HG03575 (cell line): ENCODE results near the gene OR51B4.
"Not testable (repeated sequence)": the region's sequence is repeated elsewhere in the genome, so short reads cannot be mapped to it uniquely, and the experiment has no call there.

ENCODE experiments used
- ATAC-seq: cut with Tn5 transposase; IDR thresholded peaks from one replicate; pipeline ENCODE4 v1.9.1; 2021; ENCODE audit not compliant: unreplicated experiment, insufficient number of reproducible peaks, low FRiP score; ENCODE audit errors: extremely low read depth

Gene OR51B4, protein sequence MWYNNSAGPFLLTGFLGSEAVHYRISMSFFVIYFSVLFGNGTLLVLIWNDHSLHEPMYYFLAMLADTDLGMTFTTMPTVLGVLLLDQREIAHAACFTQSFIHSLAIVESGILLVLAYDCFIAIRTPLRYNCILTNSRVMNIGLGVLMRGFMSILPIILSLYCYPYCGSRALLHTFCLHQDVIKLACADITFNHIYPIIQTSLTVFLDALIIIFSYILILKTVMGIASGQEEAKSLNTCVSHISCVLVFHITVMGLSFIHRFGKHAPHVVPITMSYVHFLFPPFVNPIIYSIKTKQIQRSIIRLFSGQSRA

DNA sequence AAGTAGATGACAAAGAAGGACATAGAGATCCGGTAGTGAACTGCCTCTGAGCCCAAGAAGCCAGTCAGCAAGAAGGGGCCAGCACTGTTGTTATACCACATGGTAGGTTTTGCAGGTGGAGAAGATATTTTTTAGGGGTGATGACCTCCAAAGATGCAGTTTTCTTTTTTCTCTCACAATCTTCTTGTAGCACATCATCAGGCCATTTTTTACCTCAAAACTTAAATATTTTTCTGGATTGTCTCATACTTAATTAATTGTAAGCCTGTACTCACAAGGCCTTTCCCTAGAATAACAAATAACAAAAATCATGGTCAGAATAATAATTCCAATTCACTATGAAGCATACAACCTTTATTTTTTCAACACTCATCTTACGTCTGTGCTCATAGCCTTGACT lies at the start of gene OR51B4:
OR51B4 (minus strand) TSS at position 101 of the 400 bp plus-strand sequence; CDS start at position 101, 0 bp downstream.
- no peak for ATAC-seq

DNA sequence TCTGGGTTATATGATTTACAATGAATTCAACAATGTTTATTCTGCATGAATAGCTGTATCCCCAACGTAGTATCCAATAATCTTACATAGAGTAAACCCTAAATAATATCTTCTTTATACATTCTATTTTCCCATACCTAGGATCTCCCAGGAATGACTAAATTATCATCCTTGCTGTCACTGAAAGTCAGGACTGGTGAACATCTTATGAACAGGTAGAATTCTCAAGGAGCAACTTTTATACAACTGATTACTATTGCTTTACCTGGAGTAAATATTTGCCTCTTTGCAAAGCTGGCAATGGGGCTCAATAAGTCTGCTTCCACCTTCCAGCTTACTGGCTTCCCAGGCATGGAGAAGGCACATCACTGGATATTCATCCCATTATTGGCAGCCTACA lies 49.5 kb upstream of the OR51B4 start, which contains the start of gene OR51B6:
OR51B6 (plus strand) TSS at position 301 of the 400 bp plus-strand sequence; CDS start at position 301, 0 bp downstream.
- ATAC-seq = no peak

DNA sequence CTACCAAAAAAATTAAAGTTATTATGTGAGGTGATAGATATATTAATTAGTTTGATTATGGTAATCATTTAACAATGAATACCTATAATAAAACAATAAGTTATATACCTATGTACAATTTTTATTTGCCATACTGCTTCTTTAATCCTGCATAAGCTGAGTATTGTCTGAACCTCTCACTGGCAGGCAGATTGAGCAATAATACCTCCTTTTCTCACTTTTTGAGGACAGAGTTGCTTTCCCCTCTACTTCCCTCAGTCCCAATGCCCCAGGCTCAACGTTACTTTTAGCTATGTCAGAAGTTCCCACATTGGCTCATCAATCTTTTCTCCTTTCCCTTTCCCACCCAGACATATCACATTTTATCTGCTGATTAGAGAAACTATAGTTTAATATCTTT lies 47.8 kb upstream of the OR51B4 start:
- ATAC-seq = no peak

DNA sequence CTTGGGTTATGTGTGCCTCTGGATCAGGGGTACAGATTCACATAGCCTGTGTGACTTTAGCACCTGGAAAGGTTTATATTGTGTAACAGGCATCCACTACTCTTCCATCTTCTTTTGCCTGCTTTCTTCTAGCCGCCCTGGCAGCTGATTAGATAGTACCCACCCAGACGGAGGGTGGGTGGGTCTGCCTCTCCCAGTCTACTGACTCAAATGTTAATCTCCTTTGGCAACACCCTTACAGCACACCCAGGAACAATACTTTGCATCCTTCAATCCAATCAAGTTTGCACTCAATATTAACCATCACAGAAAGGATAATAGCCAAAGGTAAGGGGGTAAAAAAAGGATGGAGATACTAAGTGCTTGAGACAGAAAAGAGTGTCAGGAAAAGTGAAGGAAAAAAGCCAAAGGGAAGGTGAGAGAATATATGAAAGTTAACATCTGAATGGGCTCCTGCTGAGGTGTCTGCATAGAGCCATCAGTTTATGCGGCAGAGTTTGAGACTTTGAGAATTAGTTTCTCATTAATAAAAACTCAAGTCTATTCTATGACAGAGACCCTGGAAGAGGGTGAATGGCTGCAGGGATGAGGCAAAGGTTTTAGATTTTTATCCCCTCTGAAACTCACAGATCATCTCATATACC lies 46.9 kb upstream of the OR51B4 start:
- ATAC-seq = no peak

DNA sequence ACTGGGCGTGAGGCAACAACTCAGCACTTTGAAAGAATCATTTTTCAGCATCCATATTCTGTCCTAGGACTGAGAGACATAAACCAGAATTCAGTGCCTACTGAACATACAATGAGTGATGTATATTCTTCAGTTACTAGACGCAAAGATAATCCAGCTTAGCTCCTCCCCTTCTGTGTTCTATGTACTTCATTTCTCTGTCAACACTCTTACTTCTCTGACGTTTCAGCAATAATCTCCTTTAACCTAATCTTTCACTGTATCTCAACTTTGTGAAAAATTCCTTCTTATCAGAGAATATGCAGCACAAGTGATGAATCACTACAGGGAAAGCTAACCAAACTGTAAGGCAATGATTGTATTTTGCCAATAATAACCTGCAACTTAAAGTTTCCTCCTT lies 44.1 kb upstream of the OR51B4 start:
- no peak for ATAC-seq

DNA sequence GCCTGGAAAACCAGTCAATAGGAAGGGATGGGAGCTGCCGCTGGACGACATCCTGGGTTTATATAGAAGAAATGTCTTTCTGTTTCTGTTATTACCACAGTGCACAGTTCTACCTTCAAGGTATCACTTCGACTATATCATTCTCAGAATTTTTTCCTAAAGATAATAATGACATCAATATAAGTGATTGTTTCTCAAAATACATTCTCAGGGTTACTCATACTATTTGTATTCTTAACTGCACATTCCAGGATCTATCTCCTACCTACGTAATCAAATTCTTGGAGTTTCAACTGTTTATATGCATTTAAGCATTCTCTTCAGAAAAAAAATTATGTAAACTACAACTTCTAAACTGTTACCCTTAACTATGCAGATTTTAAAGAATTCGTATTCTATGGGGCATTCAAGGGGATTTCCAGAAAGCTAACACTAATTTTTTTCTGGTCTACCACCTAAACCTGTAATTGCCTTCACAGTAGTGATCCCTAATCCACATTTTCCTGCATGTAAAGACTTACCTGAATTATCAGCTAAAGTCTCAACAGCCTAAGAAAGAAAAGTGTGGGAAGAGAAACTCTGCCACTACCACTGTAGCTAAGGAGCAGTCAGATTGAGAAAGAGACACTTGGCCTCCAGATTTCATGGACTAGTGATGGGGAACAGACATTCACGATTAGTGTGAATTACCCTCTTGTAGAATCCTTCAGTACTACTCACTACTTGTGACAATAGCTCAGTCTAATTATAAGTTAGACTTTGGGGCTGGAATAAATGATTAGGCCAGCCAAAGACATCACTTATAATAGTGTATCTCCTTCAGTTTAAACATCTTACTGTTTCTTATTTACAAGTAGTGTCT lies 42.0 kb upstream of the OR51B4 start, which contains the start of gene OR51B5:
OR51B5 (minus strand) TSS at position 51 of the 862 bp plus-strand sequence; CDS start at position 51, 0 bp downstream.
- no peak for ATAC-seq

DNA sequence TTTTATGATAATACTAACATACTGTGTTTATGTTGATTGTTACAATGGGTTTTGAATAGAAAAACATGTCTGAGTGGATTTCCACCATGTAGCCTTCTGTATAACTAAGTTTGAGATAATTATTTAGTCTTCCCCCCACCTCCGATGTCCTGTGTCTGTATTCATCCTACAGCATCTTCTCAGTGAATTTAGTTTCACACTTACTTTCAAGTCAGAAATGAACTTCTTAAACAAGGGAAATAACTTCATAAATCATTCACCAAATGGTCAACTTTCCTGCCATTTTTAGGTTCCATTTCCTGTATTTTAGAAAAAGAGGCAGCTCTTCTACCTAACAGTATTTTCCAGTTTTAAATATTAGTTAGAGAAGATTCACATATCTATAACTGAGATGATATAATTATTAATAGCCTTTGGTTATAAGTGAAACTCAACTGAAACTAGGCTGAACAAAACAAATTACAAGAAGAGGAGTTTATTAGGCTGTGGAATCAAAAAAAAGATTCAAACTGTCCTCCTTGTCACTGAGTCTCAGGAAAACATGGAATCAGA lies 38.1 kb upstream of the OR51B4 start:
- ATAC-seq = peak; percentile 62

DNA sequence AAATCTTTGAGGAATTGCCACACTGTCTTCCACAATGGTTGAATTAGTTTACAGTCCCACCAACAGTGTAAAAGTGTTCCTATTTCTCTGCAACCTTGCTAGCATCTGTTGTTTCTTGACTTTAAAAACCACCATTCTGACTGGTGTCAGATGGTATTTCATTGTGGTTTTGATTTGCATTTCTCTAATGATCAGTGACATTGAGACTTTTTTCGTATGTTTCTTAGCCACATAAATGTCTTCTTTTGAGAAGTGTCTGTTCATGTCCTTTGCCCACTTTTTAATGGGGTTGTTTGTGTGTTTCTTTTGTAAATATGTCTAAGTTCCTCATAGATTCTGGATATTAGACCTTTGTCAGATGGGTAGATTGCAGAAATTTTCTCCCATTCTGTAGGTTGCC lies 35.5 kb upstream of the OR51B4 start:
- not testable (repeated sequence) for ATAC-seq

DNA sequence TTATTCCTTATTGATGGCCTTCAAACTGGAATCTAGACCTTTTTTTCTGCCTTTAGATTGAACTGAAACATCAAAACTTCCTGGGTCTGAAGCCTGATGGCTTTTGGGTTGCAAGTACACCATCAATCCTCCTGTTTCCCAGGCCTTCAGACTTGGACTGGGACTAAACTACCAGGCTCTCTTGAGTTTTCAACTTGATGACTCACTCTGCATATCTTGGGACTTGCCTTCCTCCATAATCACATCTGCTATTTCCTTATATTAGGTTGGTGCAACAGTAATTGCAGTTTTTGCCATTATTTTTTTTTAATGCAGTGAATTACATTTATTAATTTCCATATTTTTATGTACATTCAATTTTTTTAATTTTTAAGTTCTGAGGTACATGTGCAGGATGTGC lies 34.6 kb upstream of the OR51B4 start:
- no peak for ATAC-seq

DNA sequence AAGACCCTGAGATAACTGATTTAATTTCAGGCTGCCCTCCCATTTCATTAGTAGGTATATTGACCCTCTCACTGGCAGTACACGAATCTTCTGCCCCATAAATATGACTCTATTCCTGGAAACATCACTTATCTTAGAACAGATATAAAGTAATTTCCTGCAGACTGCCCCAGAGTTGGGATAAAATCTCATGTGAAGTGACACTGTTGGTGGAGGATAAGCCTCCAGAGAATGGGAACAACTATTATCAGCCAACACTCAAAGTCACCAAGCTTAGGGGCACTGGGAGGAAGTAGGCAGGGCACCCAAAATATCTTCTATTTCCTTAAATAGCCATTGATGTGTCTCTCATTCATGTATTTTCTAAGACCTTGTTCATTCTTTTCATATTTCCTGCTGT lies 33.4 kb upstream of the OR51B4 start:
- no peak for ATAC-seq

DNA sequence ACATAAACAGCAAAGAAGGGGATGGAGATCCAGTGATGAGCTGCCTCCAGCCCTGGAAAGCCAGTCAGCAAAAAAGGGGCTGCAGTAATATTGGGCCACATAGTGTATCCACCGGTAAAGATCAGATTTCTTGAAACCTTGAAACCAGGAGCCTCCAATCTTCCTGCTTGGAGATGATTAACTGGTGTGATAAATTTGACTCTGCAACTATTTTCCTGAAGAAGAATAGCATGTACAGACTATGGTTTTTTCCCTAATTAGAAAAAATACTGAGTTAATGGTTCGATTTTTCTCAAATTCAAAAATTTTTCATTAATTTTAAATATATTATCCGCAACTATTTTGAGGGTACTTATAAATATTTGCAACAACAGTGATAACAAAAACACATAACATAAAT lies 22.5 kb upstream of the OR51B4 start, which contains the start of gene OR51B2:
OR51B2 (minus strand) TSS at position 101 of the 400 bp plus-strand sequence; CDS start at position 101, 0 bp downstream.
- no peak for ATAC-seq

DNA sequence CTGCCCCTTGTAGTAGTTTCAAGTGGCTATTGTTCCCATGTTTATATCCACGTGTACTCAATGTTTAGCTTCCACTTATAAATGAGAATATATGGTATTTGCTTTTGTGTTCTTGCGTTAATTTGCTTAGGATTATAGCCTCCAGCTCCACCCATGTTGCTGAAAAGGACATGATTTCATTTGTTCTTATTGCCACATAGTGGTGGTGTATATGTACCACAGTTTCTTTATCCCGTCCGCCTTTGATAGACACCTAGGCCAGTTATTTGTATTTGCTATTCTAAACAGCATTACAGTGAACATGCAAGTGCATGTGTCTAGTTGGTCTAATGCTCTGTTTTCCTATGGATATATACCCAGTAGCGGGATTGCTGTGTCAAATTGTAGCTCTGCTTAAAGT lies 15.5 kb upstream of the OR51B4 start:
- no peak for ATAC-seq

DNA sequence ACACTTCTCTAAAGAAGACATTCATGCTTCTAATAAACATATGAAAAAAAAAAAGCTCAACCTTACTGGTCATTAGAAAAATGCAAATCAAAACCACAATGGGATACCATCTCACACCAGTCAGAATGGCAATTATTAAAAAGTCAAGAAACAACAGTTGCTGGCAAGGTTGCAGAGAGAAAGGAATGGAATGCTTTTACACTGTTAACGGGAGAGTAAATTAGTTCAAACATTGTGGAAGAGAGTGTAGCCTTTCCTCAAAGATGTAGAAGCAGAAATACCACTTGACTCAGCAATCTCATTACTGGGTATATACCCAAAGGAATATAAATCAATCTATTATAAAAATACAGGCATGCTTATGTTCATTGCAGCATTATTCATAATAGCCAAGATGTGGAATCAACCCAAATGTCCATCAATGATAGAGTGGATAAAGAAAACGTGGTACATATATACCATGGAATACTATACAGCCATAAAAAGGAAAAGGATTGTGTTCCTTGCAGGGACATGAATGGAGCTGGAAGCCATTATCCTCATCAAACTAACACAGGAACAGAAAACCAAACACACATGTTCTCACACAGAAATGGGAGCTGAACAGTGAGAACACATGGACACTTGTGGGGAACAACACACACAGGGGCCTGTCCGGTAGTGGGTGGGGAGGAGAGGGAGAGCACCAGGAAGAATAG lies 11.7 kb upstream of the OR51B4 start:
- not testable (repeated sequence) for ATAC-seq

DNA sequence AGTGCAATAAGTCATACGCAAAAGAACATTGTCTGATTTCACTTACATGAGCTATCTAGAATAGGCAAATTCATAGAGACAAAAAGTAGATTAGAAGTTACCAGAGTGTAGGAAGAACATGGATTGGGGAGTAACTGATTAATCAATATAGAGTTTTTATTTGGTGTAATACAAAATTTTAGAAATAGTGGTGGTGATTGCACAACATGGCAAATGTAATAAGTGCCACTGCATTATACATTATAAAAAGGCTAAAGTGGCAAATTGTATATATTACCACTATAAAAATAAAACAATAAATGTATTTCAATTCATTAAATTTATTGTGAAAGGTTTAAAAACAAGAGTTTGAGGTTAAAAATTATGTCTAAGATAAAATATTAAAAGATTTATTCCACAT lies 8.7 kb upstream of the OR51B4 start:
- no peak for ATAC-seq

DNA sequence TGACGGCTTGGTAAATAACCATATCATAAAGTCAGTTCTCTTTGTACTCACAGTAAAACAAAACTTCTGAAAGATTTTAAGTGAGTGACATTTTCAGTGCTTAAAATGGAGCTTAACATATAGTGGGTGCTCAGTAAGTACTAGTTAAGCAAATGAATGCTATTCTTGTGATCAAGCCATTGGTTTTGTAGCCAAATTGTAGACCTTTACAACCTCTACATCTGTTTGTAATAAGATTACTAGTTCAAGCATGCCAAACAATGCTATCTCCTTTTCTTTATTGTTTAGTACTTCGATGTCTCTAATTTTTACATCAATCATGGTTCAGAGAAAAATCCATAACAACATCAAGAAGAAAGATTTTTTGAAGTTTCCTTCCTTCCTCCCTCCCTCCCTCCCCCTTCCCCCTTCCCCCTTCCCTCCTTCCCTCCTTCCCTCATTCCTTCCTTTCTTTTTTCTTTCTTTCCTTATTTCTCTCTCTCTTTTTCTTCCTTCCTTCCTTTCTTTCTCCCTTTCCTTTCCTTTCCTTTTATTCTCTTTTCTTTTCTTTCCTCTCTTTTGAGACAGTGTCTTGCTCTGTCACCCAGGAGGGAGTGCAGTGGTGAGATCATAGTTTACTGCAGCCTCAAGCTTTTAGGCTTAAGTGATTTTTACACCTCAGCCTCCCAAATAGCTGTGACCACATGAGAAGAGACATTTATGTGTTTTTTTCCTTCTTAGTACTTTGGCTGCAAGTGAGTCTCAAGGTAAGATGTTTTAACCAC lies 5.7 kb upstream of the OR51B4 start:
- ATAC-seq = no peak

DNA sequence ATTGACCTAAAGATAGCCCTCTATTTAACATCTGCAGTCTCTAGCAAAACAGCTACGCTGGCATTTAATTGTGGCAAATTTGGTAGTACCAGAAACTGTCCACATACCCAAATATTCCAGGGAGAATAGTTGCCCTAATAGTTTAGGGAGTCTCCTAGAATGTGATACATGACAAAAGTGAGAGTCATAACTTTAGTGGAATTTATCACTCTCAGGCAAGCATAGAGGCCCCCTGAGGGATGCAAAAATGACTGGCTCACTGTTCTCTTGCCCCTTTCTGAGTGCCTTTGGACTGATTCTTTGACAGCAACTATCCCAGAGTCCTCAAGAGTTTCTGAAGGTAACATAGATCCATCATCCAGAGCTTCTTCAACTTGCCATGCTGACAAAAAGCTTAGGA lies 2.3 kb upstream of the OR51B4 start:
- no peak for ATAC-seq

DNA sequence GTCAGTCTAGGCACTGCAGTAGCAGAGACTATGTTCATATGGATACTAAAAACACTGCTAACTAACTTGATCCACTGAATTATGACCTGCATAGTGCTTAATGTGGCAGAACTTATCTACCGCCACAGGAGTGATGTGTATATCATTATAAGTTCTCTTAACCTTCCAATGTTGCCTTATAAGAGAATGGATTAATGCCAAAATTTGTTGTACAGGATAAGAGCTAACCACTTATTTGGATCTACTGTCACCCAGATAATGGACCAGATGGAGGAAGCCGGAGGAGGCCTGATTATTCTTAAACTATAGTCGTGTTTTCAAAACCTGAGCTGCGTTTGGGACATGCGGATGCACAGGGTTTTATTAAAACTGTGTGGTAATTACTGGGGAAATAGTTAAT lies 1.9 kb upstream of the OR51B4 start:
- no peak for ATAC-seq

DNA sequence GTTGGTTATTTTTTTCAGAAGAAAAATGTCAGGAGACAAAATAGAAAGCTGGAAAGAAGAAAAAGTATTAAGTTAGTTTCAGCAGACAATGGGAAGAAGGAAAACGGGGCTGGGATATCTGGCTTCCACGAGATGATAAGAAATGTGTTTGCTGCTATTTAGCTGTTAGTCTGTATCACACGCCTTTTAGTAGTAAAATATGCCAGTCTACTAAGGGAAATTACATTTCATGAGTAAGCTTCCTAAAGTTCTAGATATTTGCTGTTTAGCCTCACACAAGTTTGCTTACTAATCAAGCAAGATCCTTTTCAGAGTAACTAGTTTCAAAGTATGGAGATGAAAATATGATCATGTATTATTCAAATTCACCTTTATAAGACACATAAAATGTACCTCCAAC lies 1.5 kb downstream of the OR51B4 start:
- ATAC-seq = no peak
